Ovary (tissue), 3 donors: ENCODE results near the gene PTPRK.

Experiments
- POLR2A ChIP-seq: fragments of 450-650 bp; IDR thresholded peaks from one replicate; pipeline ENCODE4 v1.6.1; 2017; ENCODE audit warnings: antibody characterized with exemption, mild to moderate bottlenecking, moderate library complexity
- TF ChIP-seq, protein P1 (sequence below), 3 donors: fragments of 450-650 bp in 2 of 3; fragments of 200-600 bp in 1 of 3; IDR thresholded peaks; one replicate each; pipeline versions ENCODE4 v1.5.1 to v1.8.0; 2016 to 2022; ENCODE audit warnings: antibody characterized with exemption in 3 of 3, mild to moderate bottlenecking in 1 of 3
- donor health status: DM: no; HTN: no; CAD: no.

DNA sequence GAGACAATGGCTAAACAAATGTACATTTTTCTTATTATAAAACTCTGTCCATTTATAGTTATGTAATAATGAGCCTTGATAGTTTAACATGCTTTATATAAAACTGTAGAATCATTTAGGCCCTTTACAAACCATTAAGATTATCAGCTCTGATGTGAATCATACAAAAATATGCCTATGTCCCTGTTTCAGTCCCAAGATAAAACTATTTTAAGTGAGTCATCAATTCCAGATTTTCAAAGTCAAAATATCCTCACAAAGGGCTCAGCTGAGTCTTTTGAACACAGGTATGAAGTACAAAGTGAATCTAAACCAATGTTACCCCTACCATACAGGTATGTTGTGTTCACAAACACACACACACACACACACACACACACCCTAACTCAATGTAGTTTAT is 88.0 kb downstream of the PTPRK start:
- TF ChIP-seq, protein P1, sequence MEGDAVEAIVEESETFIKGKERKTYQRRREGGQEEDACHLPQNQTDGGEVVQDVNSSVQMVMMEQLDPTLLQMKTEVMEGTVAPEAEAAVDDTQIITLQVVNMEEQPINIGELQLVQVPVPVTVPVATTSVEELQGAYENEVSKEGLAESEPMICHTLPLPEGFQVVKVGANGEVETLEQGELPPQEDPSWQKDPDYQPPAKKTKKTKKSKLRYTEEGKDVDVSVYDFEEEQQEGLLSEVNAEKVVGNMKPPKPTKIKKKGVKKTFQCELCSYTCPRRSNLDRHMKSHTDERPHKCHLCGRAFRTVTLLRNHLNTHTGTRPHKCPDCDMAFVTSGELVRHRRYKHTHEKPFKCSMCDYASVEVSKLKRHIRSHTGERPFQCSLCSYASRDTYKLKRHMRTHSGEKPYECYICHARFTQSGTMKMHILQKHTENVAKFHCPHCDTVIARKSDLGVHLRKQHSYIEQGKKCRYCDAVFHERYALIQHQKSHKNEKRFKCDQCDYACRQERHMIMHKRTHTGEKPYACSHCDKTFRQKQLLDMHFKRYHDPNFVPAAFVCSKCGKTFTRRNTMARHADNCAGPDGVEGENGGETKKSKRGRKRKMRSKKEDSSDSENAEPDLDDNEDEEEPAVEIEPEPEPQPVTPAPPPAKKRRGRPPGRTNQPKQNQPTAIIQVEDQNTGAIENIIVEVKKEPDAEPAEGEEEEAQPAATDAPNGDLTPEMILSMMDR (IDR thresholded peaks at IDR 0.05): no peak
- no peak for TF ChIP-seq POLR2A
